Activated CD8-positive, alpha-beta memory T cell treated with anti-CD3 and anti-CD28 coated beads for 24 hours (primary cell): ENCODE results near the gene ELOF1.

Source experiments
- DNase-seq: peaks from one replicate; pipeline ENCODE4 v3.0.0-alpha.2; 2020

Gene ELOF1

DNA sequence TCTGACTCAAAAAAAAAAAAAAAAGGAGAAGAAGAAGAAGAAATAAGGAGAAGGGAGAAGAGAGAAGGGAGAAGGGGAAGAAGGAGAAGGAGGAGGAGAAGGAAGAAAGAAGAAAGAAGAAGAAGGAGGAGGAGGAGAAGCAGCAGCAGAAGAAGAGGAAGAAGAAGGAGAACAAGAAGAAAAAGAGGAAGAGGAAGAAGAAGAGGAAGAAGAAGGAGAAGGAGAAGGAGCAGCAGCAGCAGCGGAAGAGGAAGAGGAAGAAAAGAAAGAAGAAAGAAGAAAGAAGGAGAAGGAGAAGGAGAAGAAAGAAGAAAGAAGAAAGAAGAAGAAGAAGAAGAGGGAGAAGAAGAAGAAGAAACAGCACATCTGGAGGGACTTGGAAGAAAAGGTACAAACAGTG, 24.5 kb downstream of the ELOF1 start:
- DNase-seq, result no peak

- no peak for DNase-seq
Measured at GRCh38 chr19:11530432-11530831, 28.6 kb downstream of the ELOF1 start.

GRCh38 chr19:11528551-11529341, 30.3 kb downstream of the ELOF1 start, which contains the start of gene ECSIT:
ECSIT (minus strand) TSS chr19:11529134; CDS start chr19:11519170, 9,964 bp downstream.
- peak; percentile 96 for DNase-seq

- no peak for DNase-seq
Measured at GRCh38 chr19:11519138-11519537, 39.9 kb downstream of the ELOF1 start.

DNA sequence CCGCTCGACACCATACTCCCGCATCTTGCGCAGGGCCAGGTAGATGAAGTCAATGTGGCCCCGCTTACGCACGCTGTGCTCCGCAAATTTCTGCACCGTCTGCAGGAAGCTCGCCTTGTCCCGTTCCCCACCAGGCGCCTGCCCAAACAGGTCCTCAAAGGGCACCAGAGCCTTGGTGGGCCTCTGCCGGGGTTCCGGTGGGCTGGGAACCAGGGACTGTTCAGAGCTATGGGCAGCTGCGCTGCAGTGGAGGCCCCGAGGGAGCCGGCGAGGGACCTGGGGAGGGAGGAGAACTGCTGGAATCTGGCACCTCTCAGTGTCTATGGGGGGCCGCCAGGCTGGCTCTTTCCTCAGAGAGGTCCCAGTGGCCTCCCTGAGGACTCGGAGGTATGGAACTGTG, 45.1 kb downstream of the ELOF1 start:
- no peak for DNase-seq

- no peak for DNase-seq
Measured at GRCh38 chr19:11510444-11510843, 48.6 kb downstream of the ELOF1 start.

GRCh38 chr19:11507370-11508078, 51.5 kb downstream of the ELOF1 start:
- no peak for DNase-seq

DNA sequence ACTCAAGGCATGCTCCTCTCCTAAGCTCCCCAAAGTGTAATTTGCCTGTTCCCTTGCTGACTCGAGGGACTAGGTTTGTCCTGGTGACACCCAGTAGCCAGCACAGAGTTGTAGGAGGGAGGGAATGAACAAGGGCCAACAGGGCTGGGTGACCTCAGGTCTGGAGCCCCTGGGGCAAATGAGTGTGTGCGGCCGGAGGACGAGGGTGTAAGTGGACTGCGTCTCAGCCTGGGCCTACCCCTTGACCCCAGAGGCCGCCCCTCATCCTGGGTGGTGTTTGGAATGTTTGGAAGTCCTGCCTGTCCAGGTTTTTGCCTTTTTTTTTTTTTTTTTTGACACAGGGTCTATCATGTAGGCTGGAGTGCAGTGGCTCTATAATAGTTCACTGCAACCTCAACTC, 52.1 kb downstream of the ELOF1 start:
- no peak for DNase-seq

GRCh38 chr19:11506101-11506555, 52.9 kb downstream of the ELOF1 start:
- no peak for DNase-seq

GRCh38 chr19:11505504-11506100, 53.4 kb downstream of the ELOF1 start, which contains the start of gene ZNF653:
ZNF653 (minus strand) TSS chr19:11505839; CDS start chr19:11505786, 53 bp downstream.
- peak; percentile 97 for DNase-seq

- DNase-seq, result peak; percentile 98
Measured at GRCh38 chr19:11505032-11505503, 54.0 kb downstream of the ELOF1 start.

GRCh38 chr19:11504502-11505031, 54.5 kb downstream of the ELOF1 start:
- DNase-seq, result no peak
